GM18508 (cell line): ENCODE data around the gene NLRP5.
"Not testable (repeated sequence)": the region's sequence is repeated elsewhere in the genome, so short reads cannot be mapped to it uniquely, and the experiment has no call there.

Source experiments
- ATAC-seq: cut with Tn5 transposase; IDR thresholded peaks from one replicate; pipeline ENCODE4 v1.9.1; 2021; ENCODE audit warnings: moderate number of reproducible peaks; ENCODE audit not compliant: insufficient read depth, unreplicated experiment

NLRP5 gene

DNA sequence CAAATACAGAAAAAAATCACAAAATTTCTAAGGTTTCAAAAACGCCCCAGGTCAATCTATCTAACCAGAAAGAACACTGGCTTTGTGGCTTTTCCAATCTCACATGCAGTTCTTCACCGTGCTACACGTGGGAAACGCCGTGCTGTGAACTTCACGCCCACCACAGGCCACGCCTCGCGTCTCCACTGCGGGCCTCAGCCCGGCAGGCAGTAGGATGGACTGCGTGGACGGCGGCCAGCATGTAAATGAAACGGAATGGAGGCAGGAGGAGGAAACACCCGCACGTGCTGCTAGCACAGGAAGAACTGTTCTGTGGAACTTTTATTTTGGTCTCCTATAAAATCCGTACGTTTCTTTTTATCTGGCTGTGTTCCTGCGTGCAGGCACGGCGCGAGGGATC is 110.7 kb downstream of the NLRP5 start:
- no peak for ATAC-seq

DNA sequence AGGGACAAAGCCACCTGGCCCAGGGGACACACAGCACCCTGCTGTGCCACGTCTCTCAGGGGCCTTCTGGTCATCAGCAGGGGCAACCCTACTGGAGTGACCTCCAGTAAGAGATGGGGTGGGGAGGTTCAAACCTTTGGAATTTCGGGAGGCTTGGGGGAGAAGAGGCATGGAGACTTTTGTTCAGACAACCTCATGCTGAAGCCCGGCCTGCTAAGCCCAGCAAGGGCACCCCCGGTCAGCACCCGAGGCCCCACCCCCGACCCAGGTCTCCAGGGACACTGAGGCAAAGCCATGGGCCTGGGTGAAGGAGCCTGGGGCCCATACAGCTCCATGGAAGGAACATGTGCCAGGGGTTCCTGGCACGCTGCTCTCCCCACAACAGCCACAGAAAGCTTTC is 111.2 kb downstream of the NLRP5 start:
- ATAC-seq = no peak

DNA sequence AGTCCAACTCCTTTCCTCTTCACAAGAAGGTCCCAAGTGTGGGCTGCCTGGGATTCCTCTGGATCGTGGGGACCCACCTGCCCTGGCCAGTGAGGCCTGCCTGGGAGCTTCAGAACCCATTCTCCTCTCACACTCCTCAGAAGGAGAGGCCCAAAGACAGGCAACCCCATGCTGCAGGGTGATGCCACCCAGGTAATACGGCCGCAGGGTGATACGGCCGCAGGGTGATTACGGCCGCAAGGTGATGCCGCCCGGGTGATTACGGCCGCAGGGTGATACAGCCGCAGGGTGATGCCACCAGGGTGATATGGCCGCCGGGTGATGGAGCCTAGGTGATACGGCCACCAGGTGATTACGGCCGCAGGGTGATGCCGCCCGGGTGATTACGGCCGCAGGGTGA is 111.7 kb downstream of the NLRP5 start:
- ATAC-seq = not testable (repeated sequence)

DNA sequence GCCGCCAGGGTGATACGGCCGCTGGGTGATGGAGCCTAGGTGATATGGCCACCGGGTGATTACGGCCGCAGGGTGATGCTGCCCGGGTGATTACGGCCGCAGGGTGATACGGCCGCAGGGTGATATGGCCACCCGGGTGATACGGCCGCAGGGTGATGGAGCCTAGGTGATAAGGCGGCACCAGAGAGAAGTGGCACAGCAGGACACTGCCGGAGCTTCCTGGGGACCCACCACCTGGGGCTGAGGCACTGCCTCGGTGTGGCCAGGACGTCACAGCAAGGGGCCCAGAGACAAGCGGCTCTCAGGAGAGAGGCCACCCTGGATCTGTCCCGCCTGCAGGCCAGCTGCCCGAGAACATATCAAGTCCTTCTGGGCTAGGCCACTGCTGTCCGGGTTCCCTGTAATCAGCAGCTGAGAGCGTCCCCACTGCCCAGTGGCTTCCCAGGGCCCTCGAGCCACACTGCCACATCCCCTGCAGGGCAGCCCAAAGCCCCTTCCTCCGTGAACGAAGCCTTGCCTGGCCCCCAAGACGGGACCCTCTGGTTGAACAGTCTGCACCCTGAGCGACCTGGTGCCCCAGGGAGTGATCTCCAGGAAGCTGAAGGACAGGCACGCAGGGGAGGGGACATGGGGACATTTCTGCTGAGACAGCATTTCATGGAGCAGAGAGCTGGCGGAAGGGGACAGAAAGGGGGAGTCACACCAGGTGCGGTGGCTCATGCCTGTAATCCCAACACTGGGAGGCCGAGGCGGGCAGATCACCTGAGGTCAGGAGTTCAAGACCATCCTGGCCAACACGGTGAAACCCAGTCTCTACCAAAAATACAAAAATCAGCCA is 112.4 kb downstream of the NLRP5 start:
- no peak for ATAC-seq

DNA sequence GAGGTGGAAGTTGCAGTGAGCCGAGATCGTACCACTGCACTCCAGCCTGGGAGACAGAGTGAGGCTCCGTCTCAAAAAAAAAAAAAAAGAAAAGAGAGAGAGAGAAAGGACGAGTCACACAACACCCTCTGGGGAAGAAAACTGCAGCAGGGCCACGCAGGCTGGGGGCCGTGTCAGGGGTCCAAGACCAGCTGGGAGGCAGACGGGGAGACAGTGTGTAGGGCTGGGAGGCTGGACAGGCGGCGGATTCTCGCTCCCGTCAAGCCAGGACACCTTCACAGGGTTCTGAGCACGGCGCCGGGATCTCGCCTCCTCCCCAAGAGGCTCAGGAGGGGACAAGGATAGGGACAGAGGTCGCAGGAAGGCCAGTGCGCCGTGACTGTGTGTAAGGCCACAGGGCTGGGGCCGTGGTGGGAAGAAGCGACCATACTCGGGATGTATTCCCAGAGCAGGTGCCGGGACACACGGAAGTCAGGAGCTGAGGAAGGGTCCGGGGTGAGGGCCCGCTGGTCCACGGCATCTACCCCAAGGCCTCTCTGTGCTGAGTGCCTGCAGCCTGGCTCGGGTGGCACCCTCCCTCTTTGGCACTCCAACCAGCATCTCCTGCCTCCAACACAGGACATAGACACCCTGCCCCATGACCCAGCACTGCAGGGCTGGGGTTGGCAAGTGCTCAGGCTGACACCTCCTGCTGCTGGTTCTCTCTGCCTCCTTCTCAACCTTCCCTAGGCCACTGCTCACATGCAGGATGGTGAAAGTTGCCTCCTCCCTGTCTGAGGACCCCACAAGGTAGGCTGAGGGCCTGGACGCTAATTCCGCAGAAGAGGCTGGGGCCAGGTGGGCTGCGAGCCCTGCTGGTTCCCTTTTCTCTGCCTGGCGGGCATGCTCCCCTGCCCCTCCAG is 113.3 kb downstream of the NLRP5 start:
- ATAC-seq = no peak

DNA sequence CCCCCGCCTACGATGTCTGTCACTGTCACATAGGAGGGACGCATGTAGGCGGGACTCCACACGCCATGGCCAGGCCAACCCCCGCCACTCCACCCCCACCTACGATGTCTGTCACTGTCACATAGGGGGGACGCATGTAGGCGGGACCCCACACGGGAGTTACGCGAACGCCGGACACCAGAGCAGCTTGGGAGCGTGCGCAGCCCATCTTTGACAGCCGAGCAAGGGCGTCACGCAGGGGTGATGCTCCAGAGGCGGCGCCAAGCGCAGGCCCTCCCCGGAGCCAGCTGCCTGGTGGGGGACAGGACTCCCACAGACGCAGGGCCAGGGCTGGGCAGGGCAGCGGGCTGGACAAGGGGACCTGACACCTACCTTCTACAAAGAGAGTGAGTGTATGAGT is 114.5 kb downstream of the NLRP5 start:
- ATAC-seq = no peak

DNA sequence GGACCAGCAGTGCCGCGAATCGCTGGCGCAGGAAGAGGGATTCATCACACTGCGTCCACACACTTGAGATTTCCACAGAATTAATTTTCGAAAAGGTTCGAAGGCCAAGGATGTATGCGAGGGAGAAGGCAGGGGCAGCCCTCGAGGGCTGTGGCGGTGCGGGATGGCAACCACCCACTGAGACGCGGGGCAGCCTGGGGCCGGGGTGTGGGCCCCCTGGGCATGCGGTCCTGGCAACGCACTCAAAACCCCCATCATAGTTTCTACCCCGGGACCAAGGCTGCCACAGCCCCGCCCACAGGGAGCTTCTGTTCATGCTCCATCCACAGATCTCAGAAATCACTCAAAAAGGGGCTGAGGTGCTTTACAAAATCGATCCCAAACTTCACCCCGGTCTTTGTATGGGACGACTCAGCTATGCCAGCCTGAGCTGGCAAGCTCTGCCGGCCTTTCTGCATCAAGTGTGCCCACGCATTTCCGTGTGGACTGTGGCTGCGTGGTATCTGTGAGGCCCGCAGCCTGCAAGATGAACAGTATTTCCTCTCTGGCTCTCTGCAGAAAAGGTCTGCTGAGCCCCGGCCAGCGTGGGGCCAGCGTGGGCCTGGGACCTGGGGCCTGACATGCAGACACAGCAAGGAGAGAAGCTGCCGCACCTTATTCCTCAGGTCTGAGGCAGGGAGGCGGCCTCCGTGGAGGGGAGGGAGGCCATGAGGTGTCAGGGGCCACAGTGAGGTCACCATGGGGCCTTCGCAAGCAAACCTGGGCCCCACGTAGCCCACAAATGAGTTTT is 115.4 kb downstream of the NLRP5 start:
- no peak for ATAC-seq

DNA sequence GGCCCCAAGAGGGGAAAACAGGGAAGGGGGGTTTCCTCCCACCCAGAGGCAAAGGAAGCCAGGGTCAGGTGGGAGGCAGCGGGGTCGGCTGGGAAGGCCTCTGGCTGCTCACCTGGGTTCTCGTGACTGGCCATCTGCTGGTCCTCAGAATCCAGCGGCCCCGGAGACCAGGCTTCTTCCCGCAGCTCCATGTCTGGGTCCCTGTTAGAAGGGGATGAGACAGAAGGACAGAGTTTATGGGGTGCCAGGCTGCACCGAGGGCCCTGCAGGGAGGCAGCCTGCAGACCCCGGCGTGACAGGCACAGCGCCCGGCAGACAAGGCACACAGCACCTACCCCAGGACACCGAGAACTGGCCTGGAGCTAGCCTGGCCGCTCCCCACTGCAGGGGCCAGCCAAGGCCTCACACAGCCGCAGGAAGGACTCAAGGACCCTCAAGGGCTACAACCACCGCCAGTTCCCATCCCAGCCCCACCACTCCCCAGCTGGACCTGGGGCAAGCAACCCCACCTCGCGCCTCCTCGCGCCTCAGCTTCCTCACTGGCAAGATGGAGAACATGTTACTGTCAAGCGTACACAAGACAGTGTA is 116.5 kb downstream of the NLRP5 start:
- no peak for ATAC-seq

DNA sequence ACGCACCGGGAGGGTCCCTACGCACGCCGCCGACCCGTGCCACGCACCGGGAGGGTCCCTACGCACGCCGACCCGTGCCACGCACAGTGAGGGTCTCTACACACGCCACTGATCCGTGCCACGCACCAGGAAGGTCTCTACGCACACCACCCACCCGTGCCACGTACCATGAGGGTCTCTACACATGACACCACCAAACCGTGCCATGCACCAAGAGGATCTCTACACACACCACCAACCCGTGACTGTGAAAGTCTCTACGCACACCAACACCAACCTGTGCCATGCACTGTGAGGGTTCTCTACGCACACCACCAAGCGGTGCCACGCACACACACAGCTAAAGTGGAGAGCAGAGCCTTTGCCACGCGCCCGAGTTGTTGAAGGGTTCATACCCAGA is 117.8 kb downstream of the NLRP5 start:
- ATAC-seq = no peak

DNA sequence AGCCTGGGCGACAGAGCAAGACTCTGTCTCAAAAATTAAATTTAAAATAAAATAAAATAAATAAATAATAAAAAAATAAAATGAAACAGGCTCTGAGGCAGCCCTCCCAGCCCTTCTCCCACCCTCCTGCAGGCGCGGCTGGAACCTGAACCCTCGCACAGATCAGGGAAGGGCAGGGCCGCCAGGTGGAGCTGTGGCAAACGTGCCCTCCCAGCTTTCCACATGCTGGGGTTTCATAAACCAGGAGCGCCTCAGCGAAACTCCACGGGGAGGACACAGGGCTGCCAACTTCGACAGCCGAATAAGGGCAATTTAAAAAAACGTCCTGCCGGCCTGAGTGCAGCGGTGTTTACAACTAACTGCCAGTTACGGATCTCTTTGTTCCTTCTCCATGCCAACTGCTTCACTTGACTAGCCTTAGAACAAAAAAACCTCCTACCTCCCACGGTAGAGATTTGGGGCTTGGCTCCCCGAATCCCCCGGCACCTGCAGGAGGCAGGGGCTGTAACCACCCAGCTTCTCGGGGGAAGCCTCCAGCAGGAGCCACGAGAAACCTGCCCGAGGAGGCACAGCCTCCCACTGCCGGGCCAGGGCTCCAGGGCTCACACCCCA is 118.6 kb downstream of the NLRP5 start:
- no peak for ATAC-seq

DNA sequence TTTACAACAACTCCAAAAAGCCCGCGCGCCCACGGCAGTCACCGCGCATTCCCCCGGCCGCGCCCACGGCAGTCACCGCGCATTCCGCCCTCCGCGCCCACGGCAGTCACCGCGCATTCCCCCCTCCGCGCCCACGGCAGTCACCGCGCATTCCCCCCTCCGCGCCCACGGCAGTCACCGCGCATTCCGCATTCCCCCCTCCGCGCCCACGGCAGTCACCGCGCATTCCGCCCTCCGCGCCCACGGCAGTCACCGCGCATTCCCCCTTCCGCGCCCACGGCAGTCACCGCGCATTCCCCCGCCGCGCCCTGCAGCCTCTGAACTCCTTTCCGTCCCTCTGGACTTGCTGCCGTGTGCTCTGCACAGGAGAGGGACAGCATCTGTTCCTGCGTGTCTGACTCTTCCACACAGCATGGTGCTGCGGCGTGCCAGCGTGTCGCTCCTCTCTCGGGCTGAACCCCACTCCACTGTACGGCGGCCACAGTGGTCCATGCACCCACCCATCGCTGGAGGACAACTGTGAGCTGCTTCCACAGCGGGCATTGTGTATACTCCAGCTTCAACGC is 119.3 kb downstream of the NLRP5 start:
- ATAC-seq = not testable (repeated sequence)

DNA sequence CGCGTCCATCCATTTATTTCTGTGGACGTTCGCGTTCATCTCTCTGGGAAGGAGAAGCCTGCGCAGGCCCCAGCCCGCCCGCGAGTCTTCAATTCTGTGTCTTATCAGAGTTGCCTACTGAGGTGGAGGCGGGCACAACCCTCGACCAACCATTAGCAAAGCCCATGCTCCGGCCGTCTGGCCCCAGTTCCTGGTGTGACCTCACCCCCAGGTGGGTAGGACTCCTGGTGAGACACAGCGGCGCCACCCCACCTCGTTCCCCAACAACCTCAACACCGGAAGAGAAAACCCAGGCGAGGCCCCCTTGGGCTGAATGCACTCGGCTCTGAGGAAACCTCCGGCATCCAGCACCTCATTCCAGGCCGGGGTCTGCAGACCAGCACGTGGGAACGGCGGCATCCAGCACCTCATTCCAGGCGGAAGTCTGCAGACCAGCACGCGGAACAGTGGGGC is 119.8 kb downstream of the NLRP5 start:
- ATAC-seq = no peak

DNA sequence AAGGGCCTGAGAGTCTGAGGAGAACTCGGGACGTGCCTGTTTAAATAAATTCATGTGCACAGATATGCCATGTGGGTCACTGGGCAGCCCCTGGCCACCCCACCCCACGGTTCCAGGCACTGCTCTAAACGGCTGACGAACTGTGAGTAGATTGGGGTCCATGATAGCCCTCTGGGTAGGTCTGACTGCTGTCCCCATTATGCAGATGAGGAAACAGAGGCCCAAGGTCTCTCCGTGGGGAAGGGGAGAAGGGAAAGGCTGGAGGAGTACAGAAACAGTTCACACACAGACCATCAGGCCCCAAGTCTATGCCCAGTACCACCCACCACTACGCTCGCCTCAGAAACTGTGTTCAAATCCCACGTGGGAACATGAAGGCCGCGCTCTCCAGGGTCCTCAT is 120.4 kb downstream of the NLRP5 start:
- no peak for ATAC-seq

DNA sequence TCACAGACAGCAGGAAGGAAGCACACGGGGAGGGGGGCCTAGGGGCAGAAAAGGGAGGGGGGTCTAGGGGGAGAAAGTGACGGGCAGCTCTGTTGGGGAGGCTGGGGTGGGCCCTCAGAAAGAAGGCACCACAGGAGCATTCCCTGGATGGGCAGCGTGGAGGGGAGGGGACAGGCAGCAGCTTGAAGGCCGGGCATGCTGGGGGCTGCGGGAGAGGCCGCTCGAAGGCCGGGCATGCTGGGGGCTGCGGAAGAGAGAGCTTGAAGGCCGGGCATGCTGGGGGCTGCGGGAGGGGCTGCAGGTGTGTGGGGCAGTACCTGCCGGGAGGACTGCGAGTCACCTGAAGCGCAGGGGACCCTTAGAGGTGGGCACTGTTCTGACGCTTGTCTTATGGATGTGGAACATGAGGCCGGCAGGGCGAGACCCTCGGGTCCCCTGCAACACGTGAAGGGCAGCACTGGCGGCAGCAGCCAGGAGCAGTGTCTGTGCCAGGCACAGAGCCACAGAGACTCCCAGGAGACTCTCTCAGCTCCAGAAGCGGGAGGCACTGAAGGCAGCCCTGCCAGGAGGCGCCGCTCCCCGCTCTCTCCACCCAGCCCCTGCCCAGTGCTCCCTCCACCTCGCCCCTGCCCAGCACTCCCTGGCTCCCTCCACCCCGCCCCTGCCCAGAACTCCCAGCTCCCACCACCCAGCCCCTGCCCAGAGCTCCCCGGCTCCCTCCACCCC is 121.2 kb downstream of the NLRP5 start:
- no peak for ATAC-seq

DNA sequence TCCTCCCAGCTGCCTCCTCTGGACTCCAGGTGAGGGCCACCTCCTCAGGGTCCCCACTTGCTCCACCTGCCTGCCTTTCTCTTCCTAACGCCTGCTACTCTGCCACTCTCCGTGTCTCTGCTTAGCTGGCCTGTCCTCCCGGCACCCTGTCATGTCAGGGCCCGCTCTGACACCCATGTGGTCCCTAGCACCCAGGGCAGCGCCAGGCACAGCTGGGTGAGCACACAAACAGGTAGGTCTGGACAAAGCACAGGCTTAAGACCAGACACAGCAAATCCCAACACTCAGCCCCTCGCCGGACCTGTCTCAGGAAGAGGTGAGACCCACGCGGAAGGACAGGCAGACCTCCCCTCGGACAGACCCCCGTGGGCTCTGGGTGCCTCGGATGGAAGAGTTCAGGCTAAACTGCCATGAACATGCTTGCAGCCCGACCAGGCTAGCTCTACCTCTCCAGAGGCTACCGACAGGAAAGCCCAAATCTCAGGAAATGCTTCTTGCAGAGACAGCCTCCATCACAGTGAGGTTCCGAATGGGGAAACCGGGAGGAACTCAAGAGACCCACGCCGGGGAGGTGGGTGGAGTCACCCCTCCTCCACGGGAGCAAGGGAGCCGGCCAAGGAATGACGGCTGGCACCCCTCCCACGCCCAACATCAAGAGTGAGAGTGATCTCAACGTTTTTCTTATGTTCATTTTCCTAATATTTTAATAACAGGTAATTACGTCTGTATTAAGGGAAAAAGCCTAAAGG is 122.0 kb downstream of the NLRP5 start:
- ATAC-seq = no peak

DNA sequence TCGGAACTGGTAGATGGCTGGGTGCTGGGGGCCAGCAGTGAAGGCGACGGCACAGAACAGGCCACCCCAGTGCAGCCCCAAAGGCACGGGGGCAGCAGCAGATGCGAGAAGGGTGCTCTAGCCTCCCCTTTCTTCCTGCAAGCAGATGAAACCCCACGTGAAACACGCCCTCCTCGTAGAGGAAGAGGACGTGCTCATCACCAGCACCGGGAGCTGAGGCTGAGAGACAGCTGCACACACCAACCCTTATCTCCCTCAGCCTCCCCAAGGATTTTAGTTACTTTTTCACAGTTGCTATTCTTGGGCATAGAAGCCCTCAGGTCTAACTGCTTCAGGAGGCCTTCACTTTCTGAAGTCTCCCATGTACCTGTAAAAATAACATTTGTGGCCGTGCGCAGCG is 122.7 kb downstream of the NLRP5 start:
- ATAC-seq = no peak

DNA sequence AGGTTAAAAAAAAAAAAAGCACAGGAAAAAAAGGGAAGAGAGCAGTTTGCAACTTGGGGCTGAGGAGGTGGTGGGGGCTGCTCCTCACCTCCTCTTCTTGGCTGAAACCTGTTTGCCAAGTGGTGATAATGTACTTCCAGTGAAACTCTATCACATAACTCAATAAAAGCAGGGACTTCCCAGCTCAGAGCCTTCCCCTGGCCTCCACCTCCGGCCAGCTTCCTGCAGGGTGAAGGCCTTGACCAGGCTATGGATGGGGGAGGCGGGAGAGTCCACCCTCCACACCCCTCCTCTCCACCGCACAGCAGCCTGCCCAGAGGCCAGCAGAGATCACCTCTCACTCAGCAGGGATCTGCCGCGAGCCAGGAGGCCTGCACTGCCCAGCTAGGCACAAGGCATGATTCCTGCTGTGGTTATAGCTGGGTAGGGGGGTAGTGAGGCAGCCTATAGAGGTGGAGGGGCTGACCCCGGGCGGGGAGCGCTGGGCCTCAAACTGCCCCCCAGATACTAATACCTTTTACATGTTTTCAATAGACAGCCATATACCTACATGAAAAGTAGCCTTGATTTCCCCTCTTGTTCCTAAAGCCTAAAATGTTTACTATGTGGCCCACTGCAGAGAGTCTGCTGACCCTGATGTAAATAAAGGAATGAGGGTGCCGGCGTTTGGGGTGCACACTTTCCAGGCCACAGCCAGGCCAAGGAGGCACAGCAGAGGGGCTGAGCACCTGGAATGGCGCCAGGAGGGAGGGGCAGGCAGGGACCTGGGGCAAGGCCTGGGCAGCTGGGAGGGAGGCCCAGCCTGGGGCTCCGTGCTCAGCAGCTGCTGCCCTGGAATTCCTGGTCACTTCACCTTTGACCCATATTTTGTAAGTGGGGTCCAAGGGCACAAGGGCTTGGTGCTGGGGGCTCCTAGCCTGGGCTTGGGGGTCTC is 124.2 kb downstream of the NLRP5 start:
- ATAC-seq = no peak
